Smooth muscle cell (in vitro differentiated cells): Measurements from ENCODE around the gene MYL5. TPM values are rescaled to one million over a fixed set of nuclear protein-coding genes. Genes with fewer than 3 reads are reported as not detected.

ENCODE experiments used
- DNase-seq: peaks from one replicate; lab custom pipeline; 2025; ENCODE audit not compliant: unreplicated experiment; lab: John Stamatoyannopoulos, UW
- H2AFZ ChIP-seq: fragments of 200-600 bp; sonication (generic); 2 replicates; pipeline ENCODE4 v1.6.0; 2016; ENCODE audit warnings: antibody characterized with exemption, low read depth, mild to moderate bottlenecking
- H3F3A ChIP-seq: fragments of 200-600 bp; sonication (generic); 2 replicates; pipeline ENCODE4 v1.6.0; 2017; ENCODE audit warnings: antibody characterized with exemption, low read depth
- H3K27ac ChIP-seq: fragments of 200-600 bp; sonication (generic); 2 replicates; pipeline ENCODE4 v1.5.1; 2016; ENCODE audit warnings: low read depth, mild to moderate bottlenecking
- H3K27me3 ChIP-seq: fragments of 200-600 bp; sonication (generic); 2 replicates; pipeline ENCODE4 v1.6.1; 2016; ENCODE audit warnings: low read depth, mild to moderate bottlenecking
- H3K36me3 ChIP-seq: fragments of 200-600 bp; sonication (generic); 2 replicates; pipeline ENCODE4 v1.5.1; 2016; ENCODE audit warnings: low read depth
- H3K4me1 ChIP-seq: fragments of 200-600 bp; sonication (generic); 2 replicates; pipeline ENCODE4 v1.5.1; 2016; ENCODE audit warnings: low read depth
- H3K4me2 ChIP-seq: fragments of 200-600 bp; sonication (generic); 2 replicates; pipeline ENCODE4 v1.6.0; 2016; ENCODE audit warnings: mild to moderate bottlenecking
- H3K4me3 ChIP-seq: fragments of 200-600 bp; sonication (generic); 2 replicates; pipeline ENCODE4 v1.5.1; 2016; ENCODE audit warnings: mild to moderate bottlenecking
- H3K79me2 ChIP-seq: fragments of 200-600 bp; sonication (generic); 2 replicates; pipeline ENCODE4 v1.6.0; 2016; ENCODE audit warnings: low read depth, mild to moderate bottlenecking
- H3K9ac ChIP-seq: fragments of 200-600 bp; sonication (generic); 2 replicates; pipeline ENCODE4 v1.6.0; 2016; ENCODE audit warnings: low read depth
- H3K9me3 ChIP-seq: fragments of 200-600 bp; sonication (generic); replicated peaks from 2 replicates; pipeline ENCODE4 v1.5.1; 2016; ENCODE audit warnings: low read depth
- H4K20me1 ChIP-seq: fragments of 200-600 bp; sonication (generic); 2 replicates; pipeline ENCODE4 v1.6.0; 2016; ENCODE audit warnings: low read depth
- WGBS: methylation state at CpG from one replicate; pipeline ENCODE4 v1.1.7; 2016; ENCODE audit warnings: low lambda C conversion rate; 5-methylcytosine and 5-hydroxymethylcytosine counted together
- polyA plus RNA-seq: library from polyadenylated mRNA; unstranded; fragments of >200 nt; fragmentation: Nextera tagmentation; extraction: Ambion mirVana; gene quantifications from 2 replicates; pipeline ENCODE4 v1.2.1, GENCODE V29; 2016
- total RNA-seq: library from RNA; depleted of rRNA; stranded (reverse); fragments of >200 nt; gene quantifications from 2 replicates; pipeline ENCODE4 v1.2.3, GENCODE V29; 2014
- TF ChIP-seq, protein P1 (sequence below): fragments of 200-600 bp; sonication (generic); IDR thresholded peaks from 2 replicates; pipeline ENCODE4 v1.5.1; 2017; ENCODE audit warnings: borderline replicate concordance, mild to moderate bottlenecking, antibody characterized with exemption; ENCODE audit not compliant: insufficient read depth, poor library complexity, severe bottlenecking

Gene MYL5
- total and polyA plus RNA-seq, 2 experiments from 2014 or later, result 6.7 to 6.8 TPM

DNA sequence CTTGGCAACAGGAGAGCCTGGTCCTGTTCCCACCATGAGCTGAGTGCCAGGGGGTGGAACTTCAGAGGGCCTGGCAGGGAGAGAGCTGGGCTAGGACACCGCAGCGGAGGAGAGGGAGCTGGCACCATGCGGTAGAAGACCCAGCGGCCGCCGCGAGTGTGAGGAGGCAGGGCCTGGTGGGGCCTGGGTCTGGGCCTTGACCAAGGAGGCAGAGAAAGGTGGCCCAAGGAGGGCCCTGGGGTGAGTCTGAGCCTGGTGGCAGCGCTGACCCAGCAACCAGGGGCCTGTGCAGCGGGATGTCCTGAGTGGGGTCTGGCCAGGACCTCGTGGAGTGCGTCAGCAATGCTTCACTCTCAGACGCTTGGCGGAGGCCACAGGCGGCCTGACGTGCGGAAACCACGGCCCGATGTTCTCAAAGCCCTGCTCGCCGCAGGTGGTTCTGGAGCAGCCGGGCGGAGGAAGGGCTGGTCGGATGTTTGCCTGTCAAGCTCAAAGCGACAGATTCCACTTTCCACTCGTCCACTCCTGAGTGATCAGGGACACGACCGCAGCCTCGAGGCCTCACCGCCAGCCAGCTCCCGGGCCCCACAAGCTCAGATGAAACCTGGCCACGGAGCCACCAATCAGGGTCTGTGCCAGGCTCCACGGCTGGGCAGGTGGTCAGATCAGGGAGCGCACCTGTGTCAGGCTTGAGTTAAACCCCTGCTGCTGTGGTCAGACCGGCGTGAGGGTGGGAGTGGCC, 21.1 kb upstream of the MYL5 start:
- TF ChIP-seq, protein P1, sequence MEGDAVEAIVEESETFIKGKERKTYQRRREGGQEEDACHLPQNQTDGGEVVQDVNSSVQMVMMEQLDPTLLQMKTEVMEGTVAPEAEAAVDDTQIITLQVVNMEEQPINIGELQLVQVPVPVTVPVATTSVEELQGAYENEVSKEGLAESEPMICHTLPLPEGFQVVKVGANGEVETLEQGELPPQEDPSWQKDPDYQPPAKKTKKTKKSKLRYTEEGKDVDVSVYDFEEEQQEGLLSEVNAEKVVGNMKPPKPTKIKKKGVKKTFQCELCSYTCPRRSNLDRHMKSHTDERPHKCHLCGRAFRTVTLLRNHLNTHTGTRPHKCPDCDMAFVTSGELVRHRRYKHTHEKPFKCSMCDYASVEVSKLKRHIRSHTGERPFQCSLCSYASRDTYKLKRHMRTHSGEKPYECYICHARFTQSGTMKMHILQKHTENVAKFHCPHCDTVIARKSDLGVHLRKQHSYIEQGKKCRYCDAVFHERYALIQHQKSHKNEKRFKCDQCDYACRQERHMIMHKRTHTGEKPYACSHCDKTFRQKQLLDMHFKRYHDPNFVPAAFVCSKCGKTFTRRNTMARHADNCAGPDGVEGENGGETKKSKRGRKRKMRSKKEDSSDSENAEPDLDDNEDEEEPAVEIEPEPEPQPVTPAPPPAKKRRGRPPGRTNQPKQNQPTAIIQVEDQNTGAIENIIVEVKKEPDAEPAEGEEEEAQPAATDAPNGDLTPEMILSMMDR, result no peak
- Histone ChIP-seq H3K27ac (no peak overlapping the region), H3F3A (no peaks in the 10 kb centered on the region), H3K9ac (no peak overlapping the region), H3K79me2 (no peaks in the 10 kb centered on the region), H3K4me2 (no peak overlapping the region), H3K4me3 (no peak overlapping the region), H3K36me3 (no peaks in the 10 kb centered on the region), H4K20me1 (no peaks in the 10 kb centered on the region), H2AFZ (no peak overlapping the region), H3K9me3 (no peaks in the 10 kb centered on the region), H3K27me3 (no peaks in the 10 kb centered on the region), H3K4me1 (no peaks in the 10 kb centered on the region)
- WGBS, result 95% methylated on average over 35 of the region's 35 CpGs
- no peak for DNase-seq

- no peaks in the 10 kb centered on the region for H3K36me3 ChIP-seq
- no peaks in the 10 kb centered on the region for H4K20me1 ChIP-seq
- no peak overlapping the region for H3K27ac ChIP-seq
- H3K4me2 ChIP-seq, result no peak overlapping the region
- no peaks in the 10 kb centered on the region for H3K27me3 ChIP-seq
- H3K4me1 ChIP-seq, result no peaks in the 10 kb centered on the region
- TF ChIP-seq, protein P1, result no peak
- no peaks in the 10 kb centered on the region for H3K79me2 ChIP-seq
- H3K9me3 ChIP-seq, result no peaks in the 10 kb centered on the region
- H2AFZ ChIP-seq, result no peak overlapping the region
- 92% methylated on average over 25 of the region's 29 CpGs for WGBS
- no peak overlapping the region for H3K4me3 ChIP-seq
- DNase-seq, result no peak
- H3F3A ChIP-seq, result no peaks in the 10 kb centered on the region
- no peak overlapping the region for H3K9ac ChIP-seq
Observed at GRCh38 chr4:653831-654502, 20.4 kb upstream of the MYL5 start.

GRCh38 chr4:654503-654845, 19.9 kb upstream of the MYL5 start:
- TF ChIP-seq, protein P1, result no peak
- no peak overlapping the region for H3K4me2 ChIP-seq
- no peaks in the 10 kb centered on the region for H3F3A ChIP-seq
- H3K27ac ChIP-seq, result no peak overlapping the region
- 95% methylated on average over 17 of the region's 17 CpGs for WGBS
- H4K20me1 ChIP-seq, result no peaks in the 10 kb centered on the region
- no peak for DNase-seq
- no peak overlapping the region for H3K4me3 ChIP-seq
- no peaks in the 10 kb centered on the region for H3K4me1 ChIP-seq
- no peaks in the 10 kb centered on the region for H3K9me3 ChIP-seq
- H3K9ac ChIP-seq, result no peak overlapping the region
- H2AFZ ChIP-seq, result no peak overlapping the region
- H3K79me2 ChIP-seq, result no peaks in the 10 kb centered on the region
- H3K27me3 ChIP-seq, result no peaks in the 10 kb centered on the region
- H3K36me3 ChIP-seq, result no peaks in the 10 kb centered on the region
